T-cell (primary cell): Measurements from ENCODE around the gene SIL1. TPM values are rescaled to one million over a fixed set of nuclear protein-coding genes. Genes with fewer than 3 reads are reported as not detected.

ENCODE experiments used
- ATAC-seq, 4 experiments: fragments of 200-7000 bp in 3 of 4; fragments of 150-1000 bp in 1 of 4; cut with Tn5 transposase; replicated peaks in 1 of 4; 1 replicate in 3 of 4; 2 replicates in 1 of 4; pipeline ENCODE4 v1.10.0; 2021; ENCODE audit warnings: moderate library complexity in 3 of 4, mild to moderate bottlenecking in 2 of 4, moderate number of reproducible peaks in 1 of 4
- CTCF ChIA-PET, 2 donors: fragments of 300-600 bp; sonication (Branson Sonifier 250); formaldehyde crosslinking; loops; one replicate each; lab custom pipeline; 2022; ENCODE audit warnings: antibody characterized with exemption in 2 of 2; lab: Charles Lee
- POLR2A ChIA-PET, 2 donors: fragments of 300-600 bp; sonication (Branson Sonifier 250); formaldehyde crosslinking; loops; one replicate each; lab custom pipeline; 2022; ENCODE audit warnings: antibody characterized with exemption in 2 of 2; lab: Charles Lee
- DNase-seq, 35 experiments: peaks; one replicate each; pipeline versions ENCODE4 v3.0.0 to v3.0.0-alpha.2; 2013 to 2023
- H3K27ac ChIP-seq: one replicate; pipeline ENCODE4 v1.5.1; 2013; ENCODE audit warnings: low read length
- H3K27me3 ChIP-seq, 2 experiments: replicated peaks in 1 of 2; 1 replicate in 1 of 2; 2 replicates in 1 of 2; pipeline versions ENCODE4 v1.6.1 to v1.7.0; 2013; ENCODE audit warnings: low read length in 1 of 2, mixed read lengths in 1 of 2; ENCODE audit not compliant: control insufficient read depth in 2 of 2, insufficient read depth in 2 of 2; ENCODE audit errors: extremely low read depth in 1 of 2
- H3K36me3 ChIP-seq, 2 donors: 1 replicate in 1 of 2; 2 replicates in 1 of 2; pipeline versions ENCODE4 v1.6.1 to v1.7.0; 2013; ENCODE audit warnings: low read length in 1 of 2; ENCODE audit not compliant: control insufficient read depth in 2 of 2, insufficient read depth in 1 of 2; ENCODE audit errors: extremely low read depth in 1 of 2
- H3K4me1 ChIP-seq, 2 experiments: 1 replicate in 1 of 2; 2 replicates in 1 of 2; pipeline versions ENCODE4 v1.6.1 to v1.7.0; 2013; ENCODE audit warnings: low read length in 2 of 2, mixed read lengths in 1 of 2; ENCODE audit not compliant: insufficient read depth in 2 of 2, control insufficient read depth in 1 of 2; ENCODE audit errors: extremely low read depth in 1 of 2
- H3K4me3 ChIP-seq, 2 donors: 1 replicate in 1 of 2; 2 replicates in 1 of 2; pipeline versions ENCODE4 v1.5.1 to v1.7.0; 2013; ENCODE audit warnings: mild to moderate bottlenecking in 2 of 2, low read length in 1 of 2, moderate library complexity in 1 of 2; ENCODE audit not compliant: control insufficient read depth in 1 of 2; ENCODE audit errors: extremely low read depth in 1 of 2
- H3K9me3 ChIP-seq: 2 replicates; pipeline ENCODE4 v1.7.0; 2013
- H3K27ac Mint-ChIP-seq, 2 donors: one replicate each; pipeline ENCODE4 v1.8.0; 2020 to 2021; ENCODE audit warnings: mild to moderate bottlenecking in 2 of 2, mixed read lengths in 2 of 2
- H3K27me3 Mint-ChIP-seq, 2 donors: one replicate each; pipeline ENCODE4 v1.8.0; 2021 to 2022; ENCODE audit warnings: mixed read lengths in 2 of 2
- H3K36me3 Mint-ChIP-seq: one replicate; pipeline ENCODE4 v1.8.0; 2021; ENCODE audit warnings: mixed read lengths
- H3K4me1 Mint-ChIP-seq, 3 donors: one replicate each; pipeline ENCODE4 v1.8.0; 2020 to 2022; ENCODE audit warnings: mixed read lengths in 3 of 3, mild to moderate bottlenecking in 1 of 3
- H3K4me3 Mint-ChIP-seq, 3 donors: one replicate each; pipeline ENCODE4 v1.8.0; 2020 to 2022; ENCODE audit warnings: mild to moderate bottlenecking in 3 of 3, mixed read lengths in 3 of 3, moderate library complexity in 3 of 3
- H3K9me3 Mint-ChIP-seq, 3 donors: one replicate each; pipeline ENCODE4 v1.8.0; 2020 to 2022; ENCODE audit warnings: mixed read lengths in 3 of 3
- WGBS: methylation state at CpG from one replicate; pipeline ENCODE4 v1.1.5; 2013; ENCODE audit warnings: missing lambda C conversion rate; ENCODE audit not compliant: insufficient coverage; 5-methylcytosine and 5-hydroxymethylcytosine counted together
- total RNA-seq, 35 experiments: library from RNA in 6 of 35; stranded (reverse) in 6 of 35; fragments of 120-200 nt in 1 of 35; gene quantifications; one replicate each; pipeline versions ENCODE4 v1.2.1 to v1.2.4 and lab custom pipeline; 2013 to 2026

The SIL1 gene
- 10 to 100 TPM; 14.2 to 16.5 (median 15.8) TPM for total RNA-seq
- total RNA-seq (2013), result 13.3 TPM
- 6.6 to 23.5 (median 13.0) reads per million in 29 experiments for total RNA-seq (lab: John Stamatoyannopoulos, UW)

DNA sequence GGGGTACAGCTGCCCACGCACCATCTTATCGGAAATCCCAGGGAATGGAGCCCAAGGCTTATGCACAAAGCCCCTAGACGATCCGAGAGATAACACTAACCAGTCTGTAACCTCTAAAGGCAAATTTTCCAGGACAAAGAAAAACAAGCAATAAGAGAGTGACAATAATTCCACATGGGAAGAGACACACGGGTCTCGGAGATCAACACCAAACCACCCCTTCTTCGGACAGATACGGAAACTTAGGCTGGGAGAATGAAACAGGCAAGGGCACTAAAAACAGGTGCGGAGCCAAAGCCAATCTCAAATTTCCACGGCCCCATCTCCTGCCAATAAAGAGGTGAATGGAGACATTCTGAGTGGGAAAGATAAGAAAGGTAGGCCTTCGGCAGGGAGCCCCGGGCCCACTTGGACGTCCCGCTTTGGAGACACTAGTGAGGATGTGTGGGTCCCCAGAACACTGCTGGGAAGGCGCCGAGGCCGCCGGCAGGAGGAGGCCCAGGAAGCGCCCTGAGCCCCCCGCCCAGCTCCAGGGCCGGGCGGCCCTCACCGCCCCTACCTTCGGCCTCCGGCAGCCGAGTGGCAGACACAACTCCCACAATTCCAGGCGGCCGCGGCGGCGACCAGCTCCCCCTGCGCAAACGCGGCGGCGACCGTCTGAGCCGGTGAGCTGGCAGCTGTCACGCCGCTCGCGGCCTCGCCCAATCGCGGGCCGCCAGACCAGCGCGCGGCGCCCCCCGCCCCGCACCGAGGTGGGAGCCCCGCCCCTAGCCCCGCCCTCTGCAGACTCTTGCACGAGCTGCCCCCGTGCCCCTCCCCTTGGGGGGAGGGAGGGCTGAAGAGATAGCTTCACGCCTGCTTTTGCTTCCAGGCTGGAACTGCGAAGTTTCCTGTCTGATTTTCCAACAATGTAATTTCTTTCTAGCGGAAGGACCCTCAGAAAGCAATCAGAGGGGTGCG is at the start of gene SIL1:
Gene SIL1, minus strand, starts transcription at position 659 of the 960 bp plus-strand sequence. CDS start 70,525 bp downstream, outside the sequence.
- no peaks in the 10 kb centered on the region for H3K9me3 Mint-ChIP-seq
- peaks cover 19 to 26% (median 21%) of the 10 kb centered on the region in 3 donors for H3K4me1 Mint-ChIP-seq
- H3K4me1 ChIP-seq, result peaks cover 0 to 21% of the 10 kb centered on the region in 2 experiments
- H3K27ac ChIP-seq, result peak within 1 kb of the TSS; percentile 73
- H3K36me3 Mint-ChIP-seq, result peaks cover 7% of the 10 kb centered on the region
- peak within 1 kb of the TSS; percentile 41 to 62 for H3K4me3 ChIP-seq
- CTCF ChIA-PET, result interaction anchor here in 1 of 2 donors (1.0 to 1.2 kb wide), 2 partner anchors 622 to 846 kb away, joined by 3 read pairs; partner anchors contain the start of genes HSPA9 and KDM3B
- POLR2A ChIA-PET, result interaction anchor here in 1 of 2 donors (0.6 to 1.1 kb wide), 4 partner anchors 8 to 623 kb away, joined by 3 to 7 read pairs (median 6); partner anchors contain the start of genes HSPA9 and PAIP2
- no peaks in the 10 kb centered on the region for H3K27me3 ChIP-seq
- peak; percentile 98 to 99 (median 99) for ATAC-seq
- H3K4me3 Mint-ChIP-seq, result peak within 1 kb of the TSS; percentile 88 to 91 (median 89)
- DNase-seq, result peak; percentile 88 to 97 (median 94)
- WGBS, result 6% methylated on average over 32 of the region's 61 CpGs
- no peaks in the 10 kb centered on the region for H3K9me3 ChIP-seq
- no peaks in the 10 kb centered on the region for H3K36me3 ChIP-seq
- H3K27me3 Mint-ChIP-seq, result no peaks in the 10 kb centered on the region
- H3K27ac Mint-ChIP-seq, result peak within 1 kb of the TSS; percentile 89 to 96

DNA sequence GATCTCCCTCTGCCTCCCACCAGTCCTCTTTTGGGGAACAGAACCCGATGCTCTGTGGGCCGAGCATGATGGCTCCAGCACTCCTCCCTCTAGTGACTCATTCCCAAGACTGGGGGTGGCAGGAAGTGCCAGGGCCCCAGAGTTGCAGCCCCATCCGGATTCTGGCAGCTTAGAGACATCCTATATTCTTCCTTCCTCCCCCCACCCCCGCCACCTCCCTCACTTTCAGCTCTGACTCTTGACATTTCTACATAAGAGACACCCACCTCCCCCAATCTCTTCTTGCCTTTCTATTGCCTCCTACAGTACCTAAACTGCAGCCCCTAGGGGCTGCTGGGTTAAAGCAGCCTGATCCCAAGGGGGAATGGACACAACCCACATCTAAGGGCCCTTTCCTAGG is 48.2 kb upstream of the SIL1 start:
- ChIA-PET POLR2A (no interaction called here), CTCF (interaction anchor here in 1 of 2 donors (0.6 kb wide), 1 partner anchor 332 kb away, joined by 3 read pairs; no protein-coding TSS in a partner anchor)
- H3K36me3 Mint-ChIP-seq, result no peaks in the 10 kb centered on the region
- H3K27ac ChIP-seq, result no peak overlapping the region
- H3K27me3 Mint-ChIP-seq, result peaks cover 0 to 3% of the 10 kb centered on the region in 2 donors
- no peak overlapping the region for H3K4me3 ChIP-seq
- H3K9me3 ChIP-seq, result no peaks in the 10 kb centered on the region
- peaks cover 7 to 15% (median 14%) of the 10 kb centered on the region in 3 donors for H3K4me1 Mint-ChIP-seq
- peaks cover 0 to under 1% of the 10 kb centered on the region in 2 experiments for H3K27me3 ChIP-seq
- H3K4me3 Mint-ChIP-seq, result no peak overlapping the region
- DNase-seq, result peak in 4 of 35 experiments; percentile 2 to 15 (median 6)
- H3K36me3 ChIP-seq, result no peaks in the 10 kb centered on the region
- H3K9me3 Mint-ChIP-seq, result no peaks in the 10 kb centered on the region
- H3K27ac Mint-ChIP-seq, result no peak overlapping the region
- WGBS, result 3% methylated on average over 4 of the region's 4 CpGs
- ATAC-seq, result peak in 3 of 4 experiments; percentile 50 to 66 (median 63)
- H3K4me1 ChIP-seq, result peaks cover 2 to 6% of the 10 kb centered on the region in 2 experiments

DNA sequence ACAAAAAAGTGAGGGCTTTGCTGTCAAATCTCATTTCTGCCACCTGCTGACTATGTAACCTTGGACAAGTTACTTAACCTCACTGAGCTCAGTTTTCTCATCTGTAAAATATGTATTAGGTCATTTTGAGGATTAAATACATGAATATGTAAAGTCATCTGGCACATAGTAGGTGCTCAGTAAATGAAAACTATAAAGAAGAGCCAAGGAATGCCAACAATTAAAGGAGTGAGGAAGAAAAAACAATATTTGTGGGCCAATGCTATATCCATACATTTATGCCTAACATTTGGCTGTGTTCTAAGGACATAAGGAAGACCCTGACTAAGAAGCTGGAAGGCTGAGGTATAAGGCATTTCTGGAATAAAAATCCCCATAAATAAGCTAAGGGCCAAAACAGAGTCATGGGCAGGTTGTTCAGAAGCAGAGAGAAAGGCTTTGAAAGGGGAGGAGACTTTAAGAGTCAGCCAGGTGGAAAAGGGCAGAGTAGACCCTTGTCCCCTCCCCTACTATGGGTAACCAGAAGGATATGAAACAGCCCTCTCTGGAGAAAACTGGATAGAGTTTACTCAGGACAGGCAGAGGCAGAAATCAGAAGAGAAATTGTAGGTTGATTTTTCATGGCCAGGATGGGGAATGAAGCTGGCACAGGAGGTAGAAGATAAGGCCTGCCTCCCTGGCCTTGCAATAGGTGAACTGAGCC is 47.6 kb upstream of the SIL1 start:
- DNase-seq (no peak), ATAC-seq (peak in 1 of 4 experiments; percentile 12)
- Histone ChIP-seq H3K27me3 (peaks cover 0 to 2% of the 10 kb centered on the region in 2 experiments), H3K27ac (no peak overlapping the region), H3K4me1 (peaks cover 2 to 6% of the 10 kb centered on the region in 2 experiments), H3K4me3 (no peak overlapping the region), H3K36me3 (no peaks in the 10 kb centered on the region), H3K9me3 (no peaks in the 10 kb centered on the region)
- ChIA-PET POLR2A (no interaction called here), CTCF (interaction anchor here in 1 of 2 donors (0.6 kb wide), 1 partner anchor 332 kb away, joined by 3 read pairs; no protein-coding TSS in a partner anchor)
- H3K36me3 Mint-ChIP-seq, result no peaks in the 10 kb centered on the region
- H3K27me3 Mint-ChIP-seq, result peaks cover 0 to 3% of the 10 kb centered on the region in 2 donors
- H3K9me3 Mint-ChIP-seq, result no peaks in the 10 kb centered on the region
- peaks cover 7 to 13% (median 9%) of the 10 kb centered on the region in 3 donors for H3K4me1 Mint-ChIP-seq
- H3K4me3 Mint-ChIP-seq, result no peak overlapping the region
- no peak overlapping the region for H3K27ac Mint-ChIP-seq

DNA sequence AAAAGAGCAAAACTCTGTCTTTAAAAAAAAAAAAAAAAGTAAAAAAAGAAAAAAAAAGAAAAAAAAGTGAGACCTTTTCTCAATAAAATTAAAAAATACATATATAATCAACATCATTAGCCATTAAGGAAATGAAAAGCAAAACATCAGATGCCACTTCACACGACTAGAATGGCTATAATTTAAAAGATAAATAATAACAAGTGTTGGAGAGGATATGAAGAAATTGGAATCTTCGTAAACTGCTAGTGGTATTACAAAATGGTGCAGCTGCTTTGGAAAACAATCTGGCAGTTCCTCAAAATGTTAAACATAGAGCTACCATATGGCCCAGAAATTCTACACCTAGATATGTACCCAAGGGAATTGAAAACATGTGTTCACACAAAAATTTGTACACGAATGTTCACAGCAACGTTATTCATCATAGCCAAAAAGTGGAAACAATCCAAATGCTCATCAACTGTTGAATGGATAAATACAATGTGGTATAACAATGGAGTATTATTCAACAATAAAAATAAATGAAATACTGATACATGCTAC is 45.3 kb upstream of the SIL1 start:
- peaks cover 2 to 6% of the 10 kb centered on the region in 2 experiments for H3K4me1 ChIP-seq
- Mint-ChIP-seq H3K36me3 (no peaks in the 10 kb centered on the region), H3K4me3 (no peak overlapping the region), H3K9me3 (no peaks in the 10 kb centered on the region), H3K4me1 (peaks cover 7 to 13% (median 9%) of the 10 kb centered on the region in 3 donors), H3K27me3 (peaks cover 4 to 11% of the 10 kb centered on the region in 2 donors), H3K27ac (no peak overlapping the region)
- ChIA-PET POLR2A (interaction anchor here in 1 of 2 donors (0.7 kb wide), 1 partner anchor 222 kb away, joined by 5 read pairs; no protein-coding TSS in a partner anchor), CTCF (interaction anchor here in 1 of 2 donors (0.7 kb wide), 1 partner anchor 532 kb away, joined by 8 read pairs; no protein-coding TSS in a partner anchor)
- no peak for ATAC-seq
- H3K36me3 ChIP-seq, result no peaks in the 10 kb centered on the region
- H3K27ac ChIP-seq, result no peak overlapping the region
- no peak overlapping the region for H3K4me3 ChIP-seq
- H3K9me3 ChIP-seq, result no peaks in the 10 kb centered on the region
- no peak for DNase-seq
- peaks cover 0 to 2% of the 10 kb centered on the region in 2 experiments for H3K27me3 ChIP-seq
- WGBS, result no CpG with 5 or more reads among the region's 4 CpGs

DNA sequence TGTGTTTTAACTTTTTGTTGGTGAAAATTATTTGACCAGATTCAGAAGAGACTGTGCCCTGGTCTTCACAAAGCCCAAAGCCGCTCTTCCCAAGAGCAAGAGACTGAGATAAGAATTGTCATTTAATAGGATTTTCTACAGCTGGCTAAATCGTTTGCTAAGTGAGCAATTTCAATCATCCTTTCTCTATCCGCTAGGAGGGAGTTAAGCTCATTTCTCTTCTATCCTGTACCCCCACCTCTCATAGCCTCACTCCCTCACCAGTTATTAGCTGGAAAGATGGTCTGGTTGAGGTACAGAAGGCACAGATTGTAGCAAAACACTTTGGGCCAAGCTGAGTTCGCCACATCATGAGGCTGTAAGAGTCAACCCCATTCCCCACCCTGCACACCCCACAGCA is 43.0 kb upstream of the SIL1 start:
- no peaks in the 10 kb centered on the region for H3K36me3 ChIP-seq
- H3K9me3 ChIP-seq, result no peaks in the 10 kb centered on the region
- no peak overlapping the region for H3K4me3 ChIP-seq
- ChIA-PET CTCF (no interaction called here), POLR2A (no interaction called here)
- H3K27me3 ChIP-seq, result peaks cover 0 to 2% of the 10 kb centered on the region in 2 experiments
- Mint-ChIP-seq H3K4me1 (peaks cover 0 to 4% (median 2%) of the 10 kb centered on the region in 3 donors), H3K27ac (no peak overlapping the region), H3K27me3 (peaks cover 4 to 11% of the 10 kb centered on the region in 2 donors), H3K9me3 (no peaks in the 10 kb centered on the region), H3K36me3 (no peaks in the 10 kb centered on the region), H3K4me3 (no peak overlapping the region)
- DNase-seq (no peak), ATAC-seq (no peak)
- no peak overlapping the region for H3K27ac ChIP-seq
- WGBS, result 83% methylated on average over 1 of the region's 4 CpGs
- peaks cover 0 to under 1% of the 10 kb centered on the region in 2 experiments for H3K4me1 ChIP-seq
